Measurements from ENCODE around the gene VIPR2.

The VIPR2 gene

GRCh38 chr7:159056737-159057136 lies 87.9 kb downstream of the VIPR2 start:
- DNase-seq (ENCODE audit: low read depth), result no peak
- TF ChIP-seq CTCF (IDR thresholded peaks at IDR 0.05; ENCODE audit: low read length, missing control alignments), result no peak
- H3K4me3 ChIP-seq (replicated peaks; ENCODE audit: low read depth, low read length), result no peak overlapping the region

- DNase-seq (ENCODE audit: low read depth), result no peak
- H3K4me3 ChIP-seq (replicated peaks; ENCODE audit: low read depth, low read length), result no peak overlapping the region
- TF ChIP-seq CTCF (IDR thresholded peaks at IDR 0.05; ENCODE audit: low read length, missing control alignments), result no peak
These were observed 92.8 kb downstream of the VIPR2 start for GRCh38 chr7:159051916-159052315.

GRCh38 chr7:159050704-159051103 lies 94.0 kb downstream of the VIPR2 start:
- no peak for DNase-seq (ENCODE audit: low read depth)
- no peak overlapping the region for H3K4me3 ChIP-seq (replicated peaks; ENCODE audit: low read depth, low read length)
- no peak for TF ChIP-seq CTCF (IDR thresholded peaks at IDR 0.05; ENCODE audit: low read length, missing control alignments)

- DNase-seq (ENCODE audit: low read depth), result no peak
- no peak for TF ChIP-seq CTCF (IDR thresholded peaks at IDR 0.05; ENCODE audit: low read length, missing control alignments)
- no peak overlapping the region for H3K4me3 ChIP-seq (replicated peaks; ENCODE audit: low read depth, low read length)
These were observed 95.2 kb downstream of the VIPR2 start for GRCh38 chr7:159049266-159050025.

- TF ChIP-seq CTCF (IDR thresholded peaks at IDR 0.05; ENCODE audit: low read length, missing control alignments), result no peak
- H3K4me3 ChIP-seq (replicated peaks; ENCODE audit: low read depth, low read length), result no peak overlapping the region
- no peak for DNase-seq (ENCODE audit: low read depth)
These were observed 96.0 kb downstream of the VIPR2 start for GRCh38 chr7:159048656-159049055.

GRCh38 chr7:159047536-159047935 lies 97.1 kb downstream of the VIPR2 start:
- DNase-seq (ENCODE audit: low read depth), result no peak
- TF ChIP-seq CTCF (IDR thresholded peaks at IDR 0.05; ENCODE audit: low read length, missing control alignments), result no peak
- no peak overlapping the region for H3K4me3 ChIP-seq (replicated peaks; ENCODE audit: low read depth, low read length)

- DNase-seq (ENCODE audit: low read depth), result no peak
- no peak for TF ChIP-seq CTCF (IDR thresholded peaks at IDR 0.05; ENCODE audit: low read length, missing control alignments)
- H3K4me3 ChIP-seq (replicated peaks; ENCODE audit: low read depth, low read length), result no peak overlapping the region
These were observed 98.4 kb downstream of the VIPR2 start for GRCh38 chr7:159046300-159046699.

All from fibroblast of pulmonary artery (primary cell).